Endometrium (tissue), 2 donors: ENCODE data around the gene CEP112.
A peak's percentile ranks its signal among the peaks of the same experiment; 100 is the strongest.

ENCODE experiments used
- FAIRE-seq: peaks from 2 replicates; lab custom pipeline; 2012; peaks lifted over from hg19 to GRCh38; lab: Jason Lieb, UNC
- donor health status: control.
- donor health status: control.

CEP112 gene

GRCh38 chr17:65633146-65633881, 558.6 kb downstream of the CEP112 start:
- no peak for FAIRE-seq

DNA sequence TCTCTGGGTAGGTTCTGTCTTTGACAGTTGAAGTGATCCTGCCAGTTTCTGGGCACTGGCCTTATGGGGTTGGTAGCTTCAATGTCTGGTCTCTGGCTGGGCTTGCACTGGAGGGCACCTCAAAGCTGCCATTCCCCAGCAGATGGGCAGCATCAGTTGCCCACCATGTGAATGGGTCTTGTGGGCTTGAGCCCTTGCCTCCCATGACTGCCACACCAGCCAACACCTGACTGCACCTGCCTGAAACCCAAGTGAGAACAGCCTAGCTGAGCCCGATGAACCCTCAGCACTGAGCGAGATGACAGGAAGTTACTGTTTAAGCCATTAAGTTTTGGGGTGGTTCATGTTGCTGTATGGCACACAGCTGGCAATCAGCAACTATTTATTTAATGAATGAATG, 561.4 kb downstream of the CEP112 start:
- FAIRE-seq: no peak

GRCh38 chr17:65629234-65629690, 562.7 kb downstream of the CEP112 start:
- FAIRE-seq: no peak

GRCh38 chr17:65628644-65629036, 563.3 kb downstream of the CEP112 start:
- FAIRE-seq: no peak

DNA sequence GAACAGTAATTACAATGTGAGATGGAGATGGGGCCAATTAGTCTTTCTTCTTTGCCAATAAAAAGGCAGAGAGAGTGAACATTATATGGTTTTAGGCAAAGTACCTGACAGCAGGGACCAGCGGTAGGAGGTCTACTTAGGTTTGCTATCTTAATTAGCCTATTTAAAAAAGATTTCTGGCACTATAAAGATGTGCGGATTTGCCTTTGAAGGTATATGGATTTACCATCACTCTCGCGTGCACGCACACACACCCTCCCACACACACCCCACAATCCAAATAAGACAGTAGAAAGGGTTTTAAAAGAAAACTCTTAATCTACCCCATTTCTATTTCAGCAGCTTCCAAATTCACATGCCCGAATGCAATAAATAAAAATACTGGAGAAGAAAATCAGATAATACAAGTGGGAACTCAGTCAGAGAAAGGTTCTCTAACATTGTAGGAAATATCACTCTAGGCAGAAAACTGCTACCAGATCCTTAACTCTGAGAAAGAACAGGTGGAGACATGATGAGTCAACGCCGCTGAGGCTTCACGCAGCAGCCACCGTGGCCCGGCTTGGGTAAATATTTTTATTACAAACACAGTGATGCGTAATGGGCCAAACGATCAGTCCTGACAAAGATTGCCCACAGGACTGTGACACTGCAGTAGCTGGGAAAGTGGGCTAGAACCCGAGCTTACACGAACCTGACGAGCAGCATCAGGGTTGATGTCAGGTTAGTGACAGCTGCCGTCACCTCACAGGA, 563.9 kb downstream of the CEP112 start:
- no peak for FAIRE-seq

DNA sequence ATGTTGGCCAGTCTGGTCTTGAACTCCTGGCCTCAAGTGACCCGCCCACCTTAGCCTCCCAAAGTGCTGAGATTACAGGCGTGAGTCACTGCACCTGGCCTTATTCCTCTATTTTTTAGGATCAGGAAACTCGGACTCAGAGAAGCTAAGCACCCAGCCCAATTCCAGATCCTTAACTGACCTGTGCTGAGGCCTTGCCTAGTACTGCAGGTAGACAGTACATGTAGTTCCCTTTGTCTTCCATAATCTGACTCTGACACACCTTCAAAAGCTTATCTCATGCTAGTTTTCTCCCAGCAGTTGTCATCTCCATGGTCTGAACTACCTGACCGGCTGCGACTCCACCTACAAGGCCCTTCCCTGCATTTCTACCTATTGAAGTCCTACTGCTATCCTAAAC, 564.8 kb downstream of the CEP112 start:
- FAIRE-seq: no peak

DNA sequence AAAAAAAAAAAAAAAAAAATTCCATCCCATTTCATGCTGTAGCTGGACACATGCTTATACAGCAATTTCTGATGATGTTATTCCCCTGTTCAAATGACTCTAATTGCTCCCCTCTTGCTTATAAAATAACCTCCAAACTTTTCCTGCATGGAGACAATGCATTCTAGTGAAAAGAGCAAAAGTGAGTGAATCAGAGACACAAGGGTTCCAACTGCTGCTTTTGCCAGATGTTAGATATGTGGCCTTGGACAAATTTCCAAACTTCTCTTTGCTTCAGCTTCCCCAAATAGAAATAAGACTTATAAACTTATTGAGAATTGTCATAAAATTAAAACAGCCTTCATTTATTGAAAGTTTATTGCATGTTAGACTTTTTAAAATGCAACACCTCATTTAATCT, 565.5 kb downstream of the CEP112 start:
- FAIRE-seq: no peak

DNA sequence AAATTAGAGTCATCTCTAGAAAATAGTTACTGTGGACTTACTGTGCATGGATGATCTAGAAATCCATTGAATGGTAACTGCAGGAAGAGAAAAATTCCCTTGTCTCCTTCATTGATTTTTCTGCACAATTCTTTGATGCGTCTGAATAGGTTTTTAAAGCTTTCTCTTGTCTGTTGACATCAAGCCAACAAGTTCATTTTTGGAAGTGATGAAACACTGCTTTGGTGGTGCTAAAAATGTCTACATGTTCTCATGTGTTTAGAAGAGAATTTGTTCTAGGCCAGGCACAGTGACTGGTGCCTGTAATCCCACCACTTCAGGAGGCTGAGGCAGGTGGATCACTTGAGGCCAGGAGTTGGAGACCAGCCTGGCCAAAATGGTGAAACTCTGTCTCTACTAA, 573.4 kb downstream of the CEP112 start:
- FAIRE-seq: no peak

- FAIRE-seq: no peak
These were observed 574.4 kb downstream of the CEP112 start for GRCh38 chr17:65617496-65617895.

- FAIRE-seq: no peak
These were observed 582.2 kb downstream of the CEP112 start for GRCh38 chr17:65609749-65610148.

GRCh38 chr17:65609286-65609685, 582.6 kb downstream of the CEP112 start:
- no peak for FAIRE-seq

DNA sequence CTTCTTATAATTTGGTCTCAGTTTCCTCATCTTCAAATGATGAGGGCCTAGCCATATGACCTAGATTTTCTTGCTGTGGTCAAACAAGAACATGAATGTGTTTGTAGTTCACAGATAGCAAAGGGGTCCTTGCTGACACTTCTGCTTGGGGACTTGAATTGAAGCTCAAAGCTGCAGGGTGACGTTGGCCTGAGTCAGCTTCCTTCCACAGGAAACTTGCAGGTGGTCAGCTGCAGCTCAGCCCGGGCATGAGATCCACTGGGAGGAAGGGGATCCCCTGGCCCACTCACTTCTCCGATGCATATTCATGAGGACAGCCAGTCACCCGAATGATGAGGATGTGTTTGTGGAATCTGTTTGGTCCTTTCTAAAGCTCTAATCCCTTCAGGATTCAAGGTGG, 587.9 kb downstream of the CEP112 start:
- no peak for FAIRE-seq

DNA sequence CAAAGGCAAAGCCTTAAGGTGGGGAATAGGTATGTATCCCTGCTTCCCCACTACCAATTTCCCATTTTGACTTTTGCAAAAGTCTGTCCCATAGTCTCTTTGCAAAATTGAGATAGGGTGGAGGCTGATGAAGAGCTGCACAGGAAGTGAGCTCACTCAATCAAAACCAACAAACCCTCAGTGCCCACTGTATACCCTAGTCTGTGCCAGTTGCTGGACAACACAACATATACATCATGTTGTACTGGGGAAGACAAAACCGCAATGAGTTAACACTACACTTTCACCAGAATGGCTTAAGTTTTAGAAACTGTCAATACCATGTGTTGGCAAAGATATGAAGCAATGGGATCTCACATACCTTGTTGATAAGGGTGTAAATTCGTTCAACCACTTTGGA, 590.1 kb downstream of the CEP112 start:
- no peak for FAIRE-seq

DNA sequence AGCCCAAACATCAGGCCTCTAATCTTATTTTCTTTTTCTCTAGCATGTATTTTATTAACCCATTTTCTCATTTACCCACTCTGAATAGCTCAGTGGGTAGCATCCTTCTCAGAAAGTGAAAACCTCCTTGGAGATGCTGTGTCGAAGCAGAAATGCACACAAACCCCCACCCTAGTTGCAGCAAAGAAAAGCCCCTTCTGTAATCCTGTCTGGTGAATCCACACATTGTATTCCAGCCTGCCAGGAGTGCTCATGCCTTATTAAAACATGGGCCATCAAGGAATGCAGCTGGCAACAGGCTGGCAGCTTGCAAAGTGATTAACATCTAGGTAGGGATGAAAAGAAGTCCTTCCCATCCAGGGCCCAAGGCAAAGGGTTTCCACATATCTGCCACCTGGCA, 590.8 kb downstream of the CEP112 start:
- no peak for FAIRE-seq

- FAIRE-seq: no peak
These were observed 591.4 kb downstream of the CEP112 start for GRCh38 chr17:65600518-65600917.

DNA sequence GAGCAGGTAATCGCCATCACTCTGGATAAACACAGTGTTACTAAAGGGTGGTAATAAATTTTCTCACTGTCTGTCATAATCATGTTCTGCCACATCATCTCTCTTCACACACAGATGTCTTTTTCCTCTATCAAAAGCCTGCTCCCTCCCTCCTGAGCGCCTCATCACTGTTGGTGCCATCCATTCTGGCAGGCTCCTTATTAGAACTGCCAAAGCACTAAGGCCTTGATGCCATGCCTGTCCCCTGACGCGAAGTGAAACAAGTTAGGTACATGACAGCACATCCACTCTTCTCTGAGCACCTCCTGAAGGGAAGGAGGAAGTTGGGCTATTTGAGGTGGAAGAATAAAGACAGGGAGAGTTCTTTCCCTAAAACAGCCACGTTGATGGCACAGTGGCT, 592.3 kb downstream of the CEP112 start:
- FAIRE-seq: no peak

DNA sequence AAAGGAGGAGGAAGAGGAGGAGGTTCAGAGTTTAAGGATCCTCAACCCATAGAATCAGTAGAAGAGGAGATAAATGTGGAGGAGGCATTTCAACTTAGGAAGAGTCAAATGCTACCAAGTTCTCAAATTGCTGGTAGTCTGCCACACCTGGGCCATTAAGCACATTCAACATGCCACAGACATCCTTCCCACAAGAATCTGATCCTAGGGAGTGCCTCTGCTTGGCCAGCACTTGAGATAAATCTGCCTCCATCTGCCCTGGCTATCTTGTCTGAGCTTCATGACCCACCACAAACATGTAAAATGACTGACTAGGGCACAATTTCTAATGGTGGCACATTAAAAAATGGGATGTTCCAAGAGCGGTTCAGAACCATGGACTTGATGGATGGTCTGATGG, 593.2 kb downstream of the CEP112 start:
- FAIRE-seq: no peak

DNA sequence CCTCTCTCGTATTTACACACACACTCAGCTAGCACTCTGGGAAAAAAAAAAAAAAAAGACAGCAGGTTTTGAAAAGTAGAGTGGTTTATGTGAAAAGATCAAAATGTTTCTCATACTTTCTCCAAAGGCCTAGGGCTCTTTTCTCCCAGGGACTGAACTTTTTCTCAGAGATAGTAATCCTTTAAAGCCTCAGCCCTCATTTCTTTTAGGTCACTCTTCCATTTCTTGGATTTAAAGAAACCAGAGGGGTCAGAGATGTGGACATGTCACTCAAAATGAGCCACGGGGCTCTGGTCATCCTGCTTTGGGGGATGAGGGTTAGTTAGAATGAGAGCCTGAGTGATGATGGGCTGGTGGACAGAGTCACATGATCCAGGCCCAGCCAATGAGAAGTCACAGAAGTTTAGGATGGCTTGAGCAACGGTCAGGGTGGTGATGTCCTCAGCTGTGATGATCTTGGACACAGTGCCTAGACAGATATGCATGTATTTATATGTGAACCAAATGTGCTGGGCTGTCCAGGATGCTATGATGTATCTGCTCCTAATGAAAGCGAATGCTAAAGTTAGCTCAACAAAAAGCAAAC, 596.8 kb downstream of the CEP112 start:
- FAIRE-seq: peak; percentile 21

DNA sequence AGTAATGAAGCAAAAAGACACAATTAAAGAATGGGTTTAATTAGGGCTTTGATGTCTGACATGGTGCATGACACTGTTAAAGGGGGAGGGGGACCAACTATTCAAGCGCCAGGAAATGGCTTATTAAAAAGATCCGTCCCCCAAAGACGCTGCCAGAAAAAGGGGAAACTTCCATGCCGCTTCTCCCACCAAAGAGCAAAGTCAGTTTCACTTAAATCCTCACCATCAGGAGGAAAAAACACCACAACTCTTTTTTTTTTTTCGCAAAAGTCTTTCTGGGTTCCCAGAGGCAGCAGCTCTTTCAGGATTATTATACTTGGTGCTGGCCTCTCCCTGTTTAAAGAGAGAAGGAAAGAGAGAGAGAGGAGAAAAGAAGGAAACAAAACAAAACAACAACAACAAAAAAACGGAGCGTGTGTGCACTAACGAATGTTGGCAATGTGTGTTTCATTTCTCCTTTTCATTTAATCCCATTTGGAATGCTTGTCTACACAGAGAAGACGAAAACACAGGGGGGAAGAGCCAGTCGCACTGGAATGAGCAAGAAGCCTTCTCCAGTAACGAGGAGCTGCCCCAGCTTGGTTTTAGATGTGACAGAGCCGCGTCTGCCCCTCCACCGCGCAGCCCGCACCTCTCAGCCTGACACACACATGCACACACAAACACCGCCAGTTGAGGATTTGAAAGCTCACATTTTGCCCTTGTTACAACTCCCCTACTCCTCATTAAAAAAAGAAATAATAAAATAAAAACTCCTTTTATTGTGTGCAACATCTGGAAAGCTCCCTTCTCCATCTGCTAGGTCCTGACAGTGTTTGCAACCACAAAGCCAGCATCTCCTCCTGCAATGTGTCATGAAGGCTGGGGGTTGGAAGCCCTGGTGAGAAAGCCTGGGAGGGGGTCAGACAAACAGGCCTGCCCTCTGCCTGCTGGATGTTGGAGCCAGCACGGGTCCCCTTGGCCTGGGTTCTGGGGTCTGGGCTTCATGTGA, 597.8 kb downstream of the CEP112 start:
- FAIRE-seq: peak; percentile 92

DNA sequence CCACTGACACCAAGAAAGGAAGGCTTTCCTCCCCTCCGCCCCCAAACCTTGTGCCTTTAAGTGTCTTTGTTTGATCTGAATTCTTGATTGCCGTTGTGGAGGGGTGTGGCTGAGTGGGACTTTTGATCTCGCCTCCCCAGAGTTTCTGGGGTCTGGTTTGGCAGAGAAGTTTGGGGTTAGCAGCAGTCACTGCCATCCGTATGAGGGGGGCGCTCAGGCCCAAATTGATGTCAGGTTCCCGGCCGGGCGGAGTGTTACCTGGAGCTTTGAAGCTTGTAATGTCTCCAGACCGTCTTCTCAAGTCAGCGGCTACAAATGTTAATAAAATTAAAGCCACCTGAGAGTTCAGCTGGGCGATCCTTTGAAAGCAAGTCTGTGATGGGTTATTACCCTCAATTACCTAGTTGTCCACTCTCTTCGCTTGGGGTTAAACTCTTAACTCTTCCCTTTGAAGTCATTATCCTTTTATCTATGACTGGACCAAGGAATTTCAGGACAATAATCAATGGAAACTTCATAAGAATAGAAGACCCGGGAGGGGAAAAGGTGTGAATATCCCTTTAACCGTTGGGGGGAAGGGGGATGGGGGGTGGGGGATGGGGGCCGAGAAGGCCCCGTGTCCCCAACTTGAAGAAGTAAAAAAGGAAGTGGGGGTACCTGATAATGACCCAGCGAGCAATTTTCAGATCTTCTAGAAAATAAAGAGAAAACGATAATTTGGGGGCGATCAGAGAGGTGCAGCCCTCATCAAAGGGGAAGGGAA, 598.7 kb downstream of the CEP112 start:
- FAIRE-seq: no peak
